VCaP (cell line): ENCODE measurements around the gene SGF29.

Source experiments
- H3K27ac ChIP-seq: fragments of 450-650 bp; 2 replicates; pipeline ENCODE4 v1.5.1; 2017
- TF ChIP-seq, protein P1 (sequence below): fragments of 450-650 bp; conservative IDR thresholded peaks from 2 replicates; pipeline ENCODE4 v1.5.1; 2017; ENCODE audit warnings: mild to moderate bottlenecking, moderate library complexity

Gene SGF29

DNA sequence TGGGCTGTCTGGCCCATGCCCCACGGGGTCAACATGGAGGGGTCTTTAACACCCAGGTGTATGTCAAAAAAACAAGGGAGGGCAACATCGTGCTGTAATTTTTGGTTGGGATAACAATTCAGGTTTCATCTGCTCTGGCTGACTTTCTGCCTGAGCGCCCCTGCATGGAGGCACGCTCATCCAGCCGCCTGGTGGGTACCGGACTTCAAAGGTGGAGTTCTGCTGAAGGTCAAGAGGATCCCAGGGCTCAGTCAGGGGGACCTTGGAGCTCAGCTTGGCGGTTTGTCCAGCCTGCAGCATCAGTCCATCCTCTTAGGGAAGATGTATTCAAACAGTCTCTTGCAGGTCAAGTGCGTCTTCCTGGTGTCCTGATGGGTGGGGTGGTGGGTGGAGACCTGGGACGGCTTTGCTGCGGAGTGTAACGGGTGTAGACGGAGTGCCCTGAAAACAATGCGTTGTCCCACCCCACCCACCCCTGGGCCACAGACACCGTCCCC lies 5.4 kb upstream of the SGF29 start:
- TF ChIP-seq, protein P1, sequence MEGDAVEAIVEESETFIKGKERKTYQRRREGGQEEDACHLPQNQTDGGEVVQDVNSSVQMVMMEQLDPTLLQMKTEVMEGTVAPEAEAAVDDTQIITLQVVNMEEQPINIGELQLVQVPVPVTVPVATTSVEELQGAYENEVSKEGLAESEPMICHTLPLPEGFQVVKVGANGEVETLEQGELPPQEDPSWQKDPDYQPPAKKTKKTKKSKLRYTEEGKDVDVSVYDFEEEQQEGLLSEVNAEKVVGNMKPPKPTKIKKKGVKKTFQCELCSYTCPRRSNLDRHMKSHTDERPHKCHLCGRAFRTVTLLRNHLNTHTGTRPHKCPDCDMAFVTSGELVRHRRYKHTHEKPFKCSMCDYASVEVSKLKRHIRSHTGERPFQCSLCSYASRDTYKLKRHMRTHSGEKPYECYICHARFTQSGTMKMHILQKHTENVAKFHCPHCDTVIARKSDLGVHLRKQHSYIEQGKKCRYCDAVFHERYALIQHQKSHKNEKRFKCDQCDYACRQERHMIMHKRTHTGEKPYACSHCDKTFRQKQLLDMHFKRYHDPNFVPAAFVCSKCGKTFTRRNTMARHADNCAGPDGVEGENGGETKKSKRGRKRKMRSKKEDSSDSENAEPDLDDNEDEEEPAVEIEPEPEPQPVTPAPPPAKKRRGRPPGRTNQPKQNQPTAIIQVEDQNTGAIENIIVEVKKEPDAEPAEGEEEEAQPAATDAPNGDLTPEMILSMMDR: no peak
- no peak overlapping the region for H3K27ac ChIP-seq

DNA sequence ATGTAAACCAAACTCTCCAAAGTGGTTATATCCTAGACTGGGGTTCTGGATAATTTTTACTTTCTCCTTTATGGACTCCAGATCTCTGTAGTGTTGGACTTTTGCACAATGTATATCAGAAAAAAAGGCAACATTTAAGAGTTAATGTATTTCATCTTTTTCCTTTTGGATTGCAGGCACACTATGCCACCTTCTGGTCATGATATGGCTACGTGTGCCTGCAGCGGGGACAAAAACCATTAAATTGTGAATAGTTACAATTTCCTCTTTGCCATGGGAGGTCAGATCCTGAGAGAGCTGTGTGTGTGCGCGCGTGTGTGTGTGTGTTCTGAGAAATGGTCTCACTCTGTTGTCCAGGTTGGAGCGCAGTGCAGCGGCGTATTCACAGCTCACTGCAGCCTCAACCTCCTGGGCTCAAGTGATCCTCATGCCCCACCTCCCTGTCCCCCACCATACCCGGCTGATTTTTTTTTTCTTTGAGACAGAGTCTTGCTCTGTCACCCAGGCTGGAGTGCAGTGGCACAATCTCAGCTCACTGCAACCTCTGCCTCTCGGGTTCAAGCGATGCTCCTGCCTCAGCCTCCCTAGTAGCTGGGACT lies 4.3 kb upstream of the SGF29 start:
- TF ChIP-seq, protein P1: peak; percentile 78

DNA sequence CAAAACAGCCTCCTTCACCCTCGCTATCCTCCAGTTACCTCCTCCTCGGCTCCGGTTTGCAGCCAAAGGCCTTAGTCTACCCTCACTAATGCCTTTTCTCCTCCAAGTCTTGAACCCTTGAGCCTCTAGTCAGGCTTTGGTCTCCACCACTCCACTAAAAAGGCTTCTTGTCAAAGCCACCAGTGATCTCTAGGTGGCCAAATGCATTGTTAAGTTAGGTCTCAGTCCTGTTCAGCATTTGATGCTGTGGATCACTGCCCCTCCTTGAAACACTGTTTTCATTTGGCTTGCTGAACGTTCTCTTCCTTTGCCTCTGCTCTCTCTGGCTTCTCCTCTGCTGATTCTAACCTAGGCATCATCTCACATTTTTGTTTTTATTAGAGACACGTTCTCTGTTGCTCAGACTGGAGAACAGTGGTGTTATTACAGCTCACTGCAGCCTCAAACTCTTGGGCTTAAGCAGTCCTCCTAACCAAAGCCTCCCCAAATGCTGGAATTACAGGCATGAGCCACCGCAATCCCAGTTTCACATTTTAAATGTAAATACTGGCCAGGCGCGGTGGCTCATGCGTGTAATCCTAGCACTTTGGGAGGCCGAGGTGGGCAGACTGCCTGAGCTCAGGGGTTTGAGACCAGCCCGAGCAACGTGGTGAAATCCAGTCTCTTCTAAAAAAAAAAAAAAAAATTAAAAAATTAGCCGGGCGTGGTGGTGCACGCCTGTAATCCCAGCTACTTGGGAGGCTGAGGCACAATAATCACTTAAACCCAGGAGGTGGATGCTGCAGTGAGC lies 1.1 kb downstream of the SGF29 start:
- TF ChIP-seq, protein P1: no peak

More for the DNA sequence above, 4.3 kb upstream of the SGF29 start:
- H3K27ac ChIP-seq: peak overlapping the region; percentile 13; the same call in 1 of the 2 replicates

DNA sequence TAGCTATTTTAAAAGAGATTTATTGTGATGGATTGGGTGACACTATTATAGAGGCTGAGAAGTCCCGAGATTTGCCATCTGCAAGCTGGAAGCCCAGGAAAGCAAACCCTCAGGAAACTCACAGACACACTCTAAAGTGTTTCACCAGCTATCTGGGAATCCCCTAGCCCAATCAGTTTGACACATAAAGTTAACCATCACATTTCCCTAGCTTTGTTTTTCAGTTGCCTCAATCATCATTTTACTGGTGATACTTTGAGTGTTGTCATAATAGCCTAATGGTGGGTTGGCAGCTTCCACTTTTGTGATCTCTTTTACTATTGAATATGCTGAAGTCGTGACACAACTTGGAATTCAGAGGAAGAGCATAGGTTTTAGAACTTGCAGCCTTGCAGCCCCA lies 1.8 kb downstream of the SGF29 start:
- no peak overlapping the region for H3K27ac ChIP-seq
- TF ChIP-seq, protein P1: no peak

More for the DNA sequence above, 1.1 kb downstream of the SGF29 start:
- H3K27ac ChIP-seq: peak overlapping the region; percentile 76; the same call in 1 of the 2 replicates

DNA sequence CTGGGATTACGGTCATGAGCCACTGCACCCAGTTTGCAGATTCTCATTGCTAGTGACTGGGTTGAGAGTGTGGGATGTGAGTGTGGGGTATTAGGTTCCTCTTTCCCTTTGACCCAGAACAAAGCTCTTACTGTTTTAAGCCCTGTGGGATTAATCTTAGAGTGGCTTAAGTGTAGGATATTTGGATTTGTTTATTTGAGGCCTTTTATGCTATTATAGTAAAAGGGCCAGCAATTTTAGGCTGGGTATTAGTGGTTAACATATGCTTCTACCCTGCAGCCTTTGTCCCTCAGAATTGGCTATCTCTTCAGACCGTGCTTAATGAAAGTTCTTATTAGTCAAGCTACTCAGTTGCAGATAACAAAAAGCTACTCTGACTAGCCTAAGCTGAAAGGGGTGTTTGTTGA lies 3.2 kb downstream of the SGF29 start:
- no peak overlapping the region for H3K27ac ChIP-seq

DNA sequence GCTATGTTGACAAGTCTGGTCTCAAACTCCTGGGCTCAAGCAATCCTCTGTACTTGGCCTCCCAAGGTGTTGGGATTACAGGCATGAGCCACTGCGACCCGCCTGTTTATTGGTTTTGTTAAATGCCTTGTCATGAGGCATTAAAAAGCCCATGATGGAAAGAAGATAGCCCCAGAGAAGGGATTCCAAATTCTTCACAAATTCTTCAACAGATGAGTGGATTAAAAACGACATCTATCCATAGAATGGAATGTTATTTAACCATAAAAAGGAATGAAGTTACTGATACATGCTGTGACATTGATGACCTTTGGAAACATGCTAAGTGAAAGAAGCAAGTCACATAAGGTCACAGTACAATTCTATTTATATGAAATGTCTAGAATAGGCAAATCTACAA lies 4.7 kb downstream of the SGF29 start:
- TF ChIP-seq, protein P1: no peak
- H3K27ac ChIP-seq: no peak overlapping the region

More for the DNA sequence above, 3.2 kb downstream of the SGF29 start:
- TF ChIP-seq, protein P1: no peak

DNA sequence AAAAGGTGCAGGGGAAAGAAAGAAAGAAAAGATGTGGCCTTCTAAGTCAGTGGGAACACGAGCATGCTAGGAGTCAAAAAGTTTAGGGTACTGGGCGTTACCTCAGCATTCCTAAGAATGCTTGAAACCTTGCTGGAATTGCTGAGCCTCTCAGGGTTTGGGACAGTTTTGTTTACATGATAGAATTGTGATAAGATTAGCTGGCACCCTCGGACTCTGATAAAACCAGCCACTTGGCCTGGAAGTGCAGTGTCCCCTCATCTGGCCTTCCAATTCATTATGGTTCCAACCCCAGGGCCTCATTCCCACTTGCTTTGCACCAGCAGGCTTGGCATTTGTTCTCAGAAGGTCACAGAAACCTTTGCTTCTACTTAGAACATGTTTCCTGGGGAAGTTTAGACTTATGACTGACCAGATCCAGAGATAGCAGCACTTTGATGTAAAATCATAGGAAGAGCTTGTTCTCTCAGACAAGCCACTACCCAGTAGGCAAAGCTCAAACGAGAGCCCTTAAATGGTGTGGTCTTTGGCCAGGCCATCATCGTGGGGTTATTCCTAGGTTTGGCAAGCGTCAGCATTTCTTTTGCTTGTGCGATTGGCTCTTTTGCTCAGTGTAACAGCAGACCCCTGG lies 8.0 kb downstream of the SGF29 start:
- TF ChIP-seq, protein P1: no peak

More for the DNA sequence above, 8.0 kb downstream of the SGF29 start:
- peak overlapping the region; percentile 7; the same call in 1 of the 2 replicates for H3K27ac ChIP-seq
